IPS-18a (cell line): Measurements from ENCODE around the gene A3GALT2.

Experiments
- H3K27ac ChIP-seq: one replicate; pipeline ENCODE4 v1.5.1; 2013; ENCODE audit warnings: low read length
- H3K27me3 ChIP-seq: one replicate; pipeline ENCODE4 v1.6.1; 2013; ENCODE audit warnings: mild to moderate bottlenecking, low read length; ENCODE audit not compliant: control insufficient read depth, insufficient read depth
- H3K36me3 ChIP-seq: one replicate; pipeline ENCODE4 v1.6.1; 2013; ENCODE audit warnings: low read depth, low read length; ENCODE audit not compliant: control insufficient read depth
- H3K4me1 ChIP-seq: one replicate; pipeline ENCODE4 v1.6.1; 2013; ENCODE audit warnings: low read depth, low read length; ENCODE audit not compliant: control insufficient read depth
- H3K4me3 ChIP-seq: one replicate; pipeline ENCODE4 v1.5.1; 2013; ENCODE audit warnings: low read length
- H3K9ac ChIP-seq: one replicate; pipeline ENCODE4 v1.6.1; 2013; ENCODE audit warnings: mild to moderate bottlenecking, low read length, moderate library complexity
- H3K9me3 ChIP-seq: one replicate; pipeline ENCODE4 v1.6.1; 2013; ENCODE audit warnings: low read depth, low read length; ENCODE audit not compliant: control insufficient read depth

A3GALT2 gene

DNA sequence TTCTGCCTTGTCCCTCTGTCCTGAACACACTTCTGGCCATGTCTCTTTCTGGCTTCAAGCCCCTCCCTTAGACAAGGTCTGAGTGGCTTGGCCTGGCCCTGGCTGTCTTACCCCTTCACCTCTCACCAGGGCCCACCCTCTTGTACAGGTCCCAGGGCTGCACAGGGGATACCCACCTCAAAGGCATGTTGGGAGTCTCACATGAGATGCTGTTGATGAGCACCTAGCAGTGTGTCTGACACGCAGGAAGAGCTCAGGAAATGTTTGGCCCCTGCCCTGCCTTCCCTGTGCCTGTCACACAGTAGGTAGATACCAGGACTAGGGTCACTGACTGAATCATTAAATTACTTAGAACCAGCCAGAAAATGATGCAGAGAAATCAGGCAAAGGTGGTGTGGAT, 48.0 kb downstream of the A3GALT2 start:
- Histone ChIP-seq H3K36me3 (peaks cover 5% of the 10 kb centered on the region), H3K9ac (no peak overlapping the region), H3K27ac (no peak overlapping the region), H3K4me1 (peaks cover 4% of the 10 kb centered on the region), H3K4me3 (no peak overlapping the region), H3K27me3 (no peaks in the 10 kb centered on the region), H3K9me3 (no peaks in the 10 kb centered on the region)

GRCh38 chr1:33272509-33272908, 48.4 kb downstream of the A3GALT2 start:
- Histone ChIP-seq H3K9ac (no peak overlapping the region), H3K4me1 (peaks cover 4% of the 10 kb centered on the region), H3K27me3 (no peaks in the 10 kb centered on the region), H3K9me3 (no peaks in the 10 kb centered on the region), H3K36me3 (peaks cover 5% of the 10 kb centered on the region), H3K4me3 (no peak overlapping the region), H3K27ac (no peak overlapping the region)

- no peak overlapping the region for H3K9ac ChIP-seq
- H3K4me3 ChIP-seq, result no peak overlapping the region
- H3K27ac ChIP-seq, result no peak overlapping the region
- peaks cover under 1% of the 10 kb centered on the region for H3K36me3 ChIP-seq
- H3K9me3 ChIP-seq, result no peaks in the 10 kb centered on the region
- peaks cover 4% of the 10 kb centered on the region for H3K4me1 ChIP-seq
- no peaks in the 10 kb centered on the region for H3K27me3 ChIP-seq
These were observed 49.0 kb downstream of the A3GALT2 start for GRCh38 chr1:33271666-33272505.

- H3K27me3 ChIP-seq, result no peaks in the 10 kb centered on the region
- no peak overlapping the region for H3K27ac ChIP-seq
- no peaks in the 10 kb centered on the region for H3K36me3 ChIP-seq
- H3K9ac ChIP-seq, result no peak overlapping the region
- no peaks in the 10 kb centered on the region for H3K9me3 ChIP-seq
- no peak overlapping the region for H3K4me3 ChIP-seq
- H3K4me1 ChIP-seq, result peaks cover 4% of the 10 kb centered on the region
These were observed 50.0 kb downstream of the A3GALT2 start for GRCh38 chr1:33270808-33271465.

- Histone ChIP-seq H3K9ac (no peak overlapping the region), H3K4me3 (no peak overlapping the region), H3K9me3 (no peaks in the 10 kb centered on the region), H3K36me3 (no peaks in the 10 kb centered on the region), H3K27ac (no peak overlapping the region), H3K27me3 (no peaks in the 10 kb centered on the region), H3K4me1 (peaks cover 4% of the 10 kb centered on the region)
These were observed 50.5 kb downstream of the A3GALT2 start for GRCh38 chr1:33270379-33270778.

- H3K4me3 ChIP-seq, result no peak overlapping the region
- H3K27me3 ChIP-seq, result no peaks in the 10 kb centered on the region
- H3K9me3 ChIP-seq, result no peaks in the 10 kb centered on the region
- H3K9ac ChIP-seq, result no peak overlapping the region
- no peak overlapping the region for H3K27ac ChIP-seq
- no peaks in the 10 kb centered on the region for H3K36me3 ChIP-seq
- H3K4me1 ChIP-seq, result peaks cover 4% of the 10 kb centered on the region
These were observed 51.3 kb downstream of the A3GALT2 start for GRCh38 chr1:33269621-33270020.

DNA sequence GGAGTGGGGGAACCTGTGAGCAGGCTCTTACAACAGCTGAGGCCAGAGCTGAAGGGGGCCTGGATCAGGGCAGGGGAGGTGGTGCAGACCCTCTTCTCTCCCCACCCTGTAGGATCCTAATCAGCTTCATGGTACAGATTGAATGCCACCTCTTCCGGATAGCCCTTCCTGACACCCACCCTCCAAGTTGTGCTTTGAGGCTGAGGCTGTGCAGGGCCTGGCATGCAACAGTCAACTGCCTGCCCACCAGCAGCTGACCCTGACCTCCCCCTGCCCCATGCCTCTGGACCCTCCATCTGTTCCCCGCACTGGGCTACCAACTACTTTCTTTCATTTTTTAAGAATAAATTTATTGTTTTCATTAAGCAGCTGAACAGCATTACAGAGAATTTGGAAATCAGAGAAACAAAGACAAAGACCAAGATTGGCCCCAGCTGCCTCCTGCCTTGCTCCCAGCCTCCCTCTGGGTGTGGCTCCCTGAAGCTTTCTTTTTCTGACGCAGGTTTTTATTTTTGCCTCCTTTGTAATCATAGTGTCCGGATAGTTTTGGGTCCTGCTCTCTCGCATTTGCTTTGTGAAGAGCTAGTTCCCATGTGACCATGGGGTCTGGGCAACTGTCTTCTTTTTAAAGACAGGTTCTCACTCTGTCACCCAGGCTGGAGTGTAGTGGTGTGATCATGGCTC, 51.8 kb downstream of the A3GALT2 start:
- H3K4me3 ChIP-seq, result no peak overlapping the region
- no peaks in the 10 kb centered on the region for H3K36me3 ChIP-seq
- no peaks in the 10 kb centered on the region for H3K4me1 ChIP-seq
- H3K27me3 ChIP-seq, result no peaks in the 10 kb centered on the region
- H3K9ac ChIP-seq, result no peak overlapping the region
- no peaks in the 10 kb centered on the region for H3K9me3 ChIP-seq
- H3K27ac ChIP-seq, result no peak overlapping the region

DNA sequence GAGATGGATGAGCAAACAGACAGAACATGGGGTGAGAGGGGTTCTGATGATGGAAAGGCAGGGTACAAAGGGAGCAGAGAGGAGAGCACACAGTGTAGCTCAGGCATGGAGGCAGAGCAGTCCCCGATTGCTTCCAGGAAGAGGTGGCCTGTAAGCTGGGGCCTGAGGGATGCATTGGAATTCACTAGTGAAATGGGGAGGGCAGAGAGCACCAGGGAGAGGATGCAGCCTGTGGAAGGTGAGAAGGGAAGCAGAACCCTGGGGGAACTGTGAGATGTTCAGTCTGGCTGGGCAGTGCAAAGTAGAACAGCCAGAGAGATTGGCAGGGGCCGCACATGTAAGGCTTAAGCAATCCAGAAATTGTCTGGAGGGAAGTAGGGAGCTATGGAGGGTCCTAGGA, 52.4 kb downstream of the A3GALT2 start:
- H3K9ac ChIP-seq, result no peak overlapping the region
- H3K9me3 ChIP-seq, result no peaks in the 10 kb centered on the region
- H3K4me3 ChIP-seq, result no peak overlapping the region
- H3K36me3 ChIP-seq, result no peaks in the 10 kb centered on the region
- H3K27ac ChIP-seq, result no peak overlapping the region
- H3K4me1 ChIP-seq, result no peaks in the 10 kb centered on the region
- no peaks in the 10 kb centered on the region for H3K27me3 ChIP-seq

DNA sequence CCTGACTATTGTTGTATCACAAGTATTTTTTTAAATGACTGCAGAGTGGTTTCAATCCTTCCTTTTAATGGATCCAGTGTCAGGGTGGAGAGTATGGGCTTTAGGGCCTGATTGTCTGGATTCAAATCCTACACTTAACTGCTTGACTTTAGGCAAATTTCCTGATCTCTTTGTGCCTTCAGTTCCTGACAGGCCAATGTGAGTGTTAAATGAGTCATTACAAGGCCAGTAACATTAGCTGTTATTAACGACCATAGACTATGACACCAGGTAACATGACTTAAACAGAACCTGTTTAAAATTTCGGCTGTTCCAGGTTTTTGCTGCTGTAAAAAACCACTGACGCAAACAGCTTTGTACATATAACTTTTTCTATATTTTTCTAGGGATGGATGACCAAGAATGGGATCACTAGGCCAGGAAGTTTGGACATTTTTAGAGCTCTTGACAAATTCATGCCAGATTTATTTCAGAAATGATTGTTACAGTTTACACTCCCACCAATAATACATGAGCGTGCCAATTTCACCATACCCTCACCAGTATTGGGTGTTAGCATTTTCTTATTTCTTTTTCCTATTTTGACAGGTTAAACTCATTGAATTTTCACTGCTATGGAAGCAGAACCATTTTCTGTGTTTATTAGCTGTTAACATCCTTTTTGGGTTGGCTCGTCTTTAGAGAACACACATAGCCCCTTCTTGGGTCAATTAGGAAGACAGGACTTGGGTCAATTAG, 53.3 kb downstream of the A3GALT2 start:
- no peak overlapping the region for H3K4me3 ChIP-seq

GRCh38 chr1:33266766-33267165, 54.1 kb downstream of the A3GALT2 start:
- H3K4me3 ChIP-seq, result no peak overlapping the region
- peaks cover 5% of the 10 kb centered on the region for H3K36me3 ChIP-seq
- no peaks in the 10 kb centered on the region for H3K9me3 ChIP-seq
- H3K9ac ChIP-seq, result no peak overlapping the region
- H3K4me1 ChIP-seq, result no peaks in the 10 kb centered on the region
- H3K27ac ChIP-seq, result no peak overlapping the region
- no peaks in the 10 kb centered on the region for H3K27me3 ChIP-seq

More for the DNA sequence above, 53.3 kb downstream of the A3GALT2 start:
- Histone ChIP-seq H3K9me3 (no peaks in the 10 kb centered on the region), H3K36me3 (peaks cover 4% of the 10 kb centered on the region), H3K4me1 (no peaks in the 10 kb centered on the region), H3K27ac (no peak overlapping the region), H3K27me3 (no peaks in the 10 kb centered on the region), H3K9ac (no peak overlapping the region)
